ENCODE results near the gene PRKCZ.

DNA sequence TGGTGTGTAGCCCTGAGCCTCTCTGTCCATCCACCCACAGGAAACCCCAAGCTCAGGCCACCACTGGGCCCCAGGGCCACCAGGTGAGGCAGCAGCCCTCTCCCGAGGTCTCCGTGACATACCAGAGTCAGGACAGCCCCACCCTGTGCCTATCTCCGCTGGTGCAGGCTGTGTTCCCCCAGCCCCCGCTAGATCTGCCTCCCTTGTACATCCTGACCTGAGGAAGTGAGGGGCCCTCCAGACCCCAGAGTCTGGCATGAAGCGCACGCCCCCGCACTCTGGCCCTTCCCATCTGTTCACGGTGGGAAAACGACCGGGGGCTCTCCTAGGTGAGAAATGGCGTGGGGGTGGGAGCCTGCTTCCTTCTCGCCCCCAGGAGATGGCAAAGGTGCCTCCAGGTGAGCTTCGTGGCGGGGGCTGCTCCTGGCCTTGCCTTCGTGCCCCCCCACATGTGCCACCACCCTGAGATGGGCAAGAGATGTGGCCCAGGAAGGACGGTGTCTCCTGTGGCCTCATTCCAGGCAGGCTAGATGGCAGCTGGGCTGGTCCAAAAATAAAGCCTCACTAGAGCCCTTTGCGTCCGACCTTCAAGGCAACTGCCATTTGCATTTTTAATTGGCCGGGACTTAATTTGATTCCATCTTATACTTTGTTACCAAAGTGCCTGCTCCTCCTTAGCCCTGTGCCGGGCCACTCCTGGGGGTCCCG lies 28.0 kb upstream of the PRKCZ start:
- no peak for TF ChIP-seq POLR2A (IDR thresholded peaks at IDR 0.05)
- TF ChIP-seq, protein P1, sequence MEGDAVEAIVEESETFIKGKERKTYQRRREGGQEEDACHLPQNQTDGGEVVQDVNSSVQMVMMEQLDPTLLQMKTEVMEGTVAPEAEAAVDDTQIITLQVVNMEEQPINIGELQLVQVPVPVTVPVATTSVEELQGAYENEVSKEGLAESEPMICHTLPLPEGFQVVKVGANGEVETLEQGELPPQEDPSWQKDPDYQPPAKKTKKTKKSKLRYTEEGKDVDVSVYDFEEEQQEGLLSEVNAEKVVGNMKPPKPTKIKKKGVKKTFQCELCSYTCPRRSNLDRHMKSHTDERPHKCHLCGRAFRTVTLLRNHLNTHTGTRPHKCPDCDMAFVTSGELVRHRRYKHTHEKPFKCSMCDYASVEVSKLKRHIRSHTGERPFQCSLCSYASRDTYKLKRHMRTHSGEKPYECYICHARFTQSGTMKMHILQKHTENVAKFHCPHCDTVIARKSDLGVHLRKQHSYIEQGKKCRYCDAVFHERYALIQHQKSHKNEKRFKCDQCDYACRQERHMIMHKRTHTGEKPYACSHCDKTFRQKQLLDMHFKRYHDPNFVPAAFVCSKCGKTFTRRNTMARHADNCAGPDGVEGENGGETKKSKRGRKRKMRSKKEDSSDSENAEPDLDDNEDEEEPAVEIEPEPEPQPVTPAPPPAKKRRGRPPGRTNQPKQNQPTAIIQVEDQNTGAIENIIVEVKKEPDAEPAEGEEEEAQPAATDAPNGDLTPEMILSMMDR (IDR thresholded peaks at IDR 0.05), result no peak
- TF ChIP-seq POLR2AphosphoS5 (IDR thresholded peaks at IDR 0.05), result no peak
